Measurements from ENCODE around the gene CDK17.

The CDK17 gene

GRCh38 chr12:96261557-96261956 is 138.7 kb downstream of the CDK17 start:
- no peaks in the 10 kb centered on the region for H3K4me1 ChIP-seq
- H3K4me3 ChIP-seq, result no peak overlapping the region
- in situ Hi-C loops (cut with MboI; ENCODE audit: low sequenced_read_pairs), result no loop called here
- no peaks in the 10 kb centered on the region; the same call in 1 of the 2 replicates for H3K36me3 ChIP-seq (replicated peaks)
- no peak for DNase-seq (ENCODE audit: low spot score in 2 of 2)
- no peaks in the 10 kb centered on the region for H3K27me3 ChIP-seq (ENCODE audit: low read depth)
- H3K9me3 ChIP-seq, result no peaks in the 10 kb centered on the region

DNA sequence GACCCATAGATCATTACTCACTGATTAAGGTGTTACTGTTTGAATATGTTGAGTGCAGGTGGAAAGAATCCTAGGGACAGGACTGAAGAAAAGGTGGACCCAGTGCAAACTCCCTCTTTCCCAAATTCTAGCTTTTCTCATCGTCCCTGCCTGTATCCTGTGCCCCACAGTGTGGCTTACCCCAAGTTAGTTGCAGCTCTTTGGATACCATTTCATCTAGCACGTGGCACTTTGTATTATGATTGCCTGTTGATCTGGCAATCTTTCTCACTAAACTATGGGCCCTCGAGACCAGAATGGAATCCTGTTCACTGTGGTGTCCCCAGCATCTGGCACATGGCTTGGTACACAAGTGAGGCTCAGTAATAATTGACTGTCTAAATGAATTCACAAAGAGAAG is 139.6 kb downstream of the CDK17 start:
- no peak for DNase-seq (ENCODE audit: low spot score in 2 of 2)
- in situ Hi-C loops (cut with MboI; ENCODE audit: low sequenced_read_pairs), result no loop called here
- Histone ChIP-seq H3K4me3 (no peak overlapping the region), H3K9me3 (no peaks in the 10 kb centered on the region), H3K27me3 (ENCODE audit: low read depth) (no peaks in the 10 kb centered on the region), H3K4me1 (no peaks in the 10 kb centered on the region), H3K36me3 (replicated peaks) (no peaks in the 10 kb centered on the region; the same call in 1 of the 2 replicates)

GRCh38 chr12:96260231-96260630 is 140.0 kb downstream of the CDK17 start:
- Histone ChIP-seq H3K9me3 (no peaks in the 10 kb centered on the region), H3K36me3 (replicated peaks) (no peaks in the 10 kb centered on the region; the same call in 1 of the 2 replicates), H3K4me3 (no peak overlapping the region), H3K4me1 (no peaks in the 10 kb centered on the region), H3K27me3 (ENCODE audit: low read depth) (no peaks in the 10 kb centered on the region)
- in situ Hi-C loops (cut with MboI; ENCODE audit: low sequenced_read_pairs), result no loop called here
- DNase-seq (ENCODE audit: low spot score in 2 of 2), result no peak

DNA sequence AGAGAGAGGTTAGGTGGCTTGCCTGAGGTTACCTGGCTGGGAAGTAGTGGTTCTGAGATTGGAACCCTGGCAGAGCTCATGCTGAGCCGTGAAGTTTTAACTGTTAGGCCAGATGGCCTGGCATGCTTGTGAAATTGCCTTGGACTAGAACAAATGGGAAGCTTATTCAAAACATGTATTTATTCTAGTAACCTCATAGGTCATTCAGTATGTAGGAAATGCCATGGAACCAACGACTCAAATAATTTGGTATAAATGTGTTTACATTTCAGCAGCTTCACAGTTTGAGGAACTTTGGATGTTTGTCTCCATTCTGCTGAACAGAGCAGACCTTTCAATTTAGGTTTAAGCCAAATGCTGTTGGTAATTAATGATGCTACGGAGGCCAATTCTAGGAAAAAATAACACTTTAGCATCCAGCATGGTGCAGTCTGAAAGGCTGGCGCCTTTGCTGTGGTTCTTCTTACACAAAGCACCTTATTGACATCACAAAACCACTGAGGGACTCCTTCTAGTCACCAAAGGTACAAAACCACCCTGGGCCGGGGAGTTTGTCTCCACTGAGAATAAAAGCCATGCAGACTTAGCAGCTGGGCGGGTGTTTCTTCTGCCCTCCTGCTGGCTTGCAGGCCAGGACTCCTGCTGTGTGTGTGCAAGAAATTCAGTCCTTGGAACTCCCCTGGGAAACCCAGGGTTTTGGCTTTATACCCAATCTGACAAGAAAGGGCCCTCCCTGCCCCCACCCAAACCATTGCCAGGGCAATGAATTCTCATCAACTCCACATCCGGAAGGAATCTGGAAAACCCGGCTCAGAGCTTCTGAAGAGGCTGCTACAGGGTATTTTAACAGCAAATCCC is 141.9 kb downstream of the CDK17 start:
- Histone ChIP-seq H3K36me3 (replicated peaks) (no peaks in the 10 kb centered on the region; the same call in 1 of the 2 replicates), H3K4me3 (no peak overlapping the region), H3K27me3 (ENCODE audit: low read depth) (no peaks in the 10 kb centered on the region), H3K4me1 (no peaks in the 10 kb centered on the region), H3K9me3 (no peaks in the 10 kb centered on the region)
- in situ Hi-C loops (cut with MboI; ENCODE audit: low sequenced_read_pairs), result no loop called here
- peak in 1 of 2 experiments; percentile 32 for DNase-seq (ENCODE audit: low spot score in 2 of 2)

DNA sequence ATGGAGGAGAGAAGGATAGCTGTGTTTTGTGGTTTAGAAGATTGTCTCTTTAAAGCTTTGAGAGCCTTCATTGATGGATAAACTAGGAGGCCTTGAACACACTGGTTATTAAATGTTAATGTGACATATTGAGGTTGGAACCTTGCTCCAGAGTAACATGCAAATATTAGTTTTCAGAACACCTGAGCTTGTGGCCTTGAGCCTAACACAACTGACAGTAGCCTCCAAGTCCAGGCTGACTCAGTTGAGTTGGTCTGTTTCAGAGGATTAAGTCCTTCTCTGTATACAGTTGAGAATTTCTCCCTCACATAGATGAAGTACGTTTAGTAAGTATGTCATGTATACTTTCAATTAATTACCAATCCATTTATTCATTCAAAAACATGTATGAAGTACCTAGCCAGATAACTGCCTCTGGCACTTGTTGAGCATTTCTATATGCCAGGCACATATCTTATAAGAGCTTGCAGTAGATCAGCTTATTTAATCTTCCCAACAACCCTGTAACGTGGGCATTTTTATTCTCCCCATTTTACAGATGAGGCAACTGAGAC is 142.6 kb downstream of the CDK17 start:
- Histone ChIP-seq H3K4me1 (no peaks in the 10 kb centered on the region), H3K9me3 (no peaks in the 10 kb centered on the region), H3K27me3 (ENCODE audit: low read depth) (no peaks in the 10 kb centered on the region), H3K36me3 (replicated peaks) (no peaks in the 10 kb centered on the region; the same call in 1 of the 2 replicates), H3K4me3 (no peak overlapping the region)
- in situ Hi-C loops (cut with MboI; ENCODE audit: low sequenced_read_pairs), result no loop called here
- DNase-seq (ENCODE audit: low spot score in 2 of 2), result no peak

GRCh38 chr12:96256672-96257361 is 143.4 kb downstream of the CDK17 start:
- DNase-seq (ENCODE audit: low spot score in 2 of 2), result no peak
- Histone ChIP-seq H3K9me3 (no peaks in the 10 kb centered on the region), H3K4me3 (no peak overlapping the region), H3K27me3 (ENCODE audit: low read depth) (no peaks in the 10 kb centered on the region), H3K4me1 (no peaks in the 10 kb centered on the region), H3K36me3 (replicated peaks) (no peaks in the 10 kb centered on the region; the same call in 1 of the 2 replicates)
- in situ Hi-C loops (cut with MboI; ENCODE audit: low sequenced_read_pairs), result no loop called here

- Histone ChIP-seq H3K4me3 (no peak overlapping the region), H3K4me1 (no peaks in the 10 kb centered on the region), H3K9me3 (no peaks in the 10 kb centered on the region), H3K27me3 (ENCODE audit: low read depth) (no peaks in the 10 kb centered on the region), H3K36me3 (replicated peaks) (no peaks in the 10 kb centered on the region)
- DNase-seq (ENCODE audit: low spot score in 2 of 2), result no peak
- in situ Hi-C loops (cut with MboI; ENCODE audit: low sequenced_read_pairs), result no loop called here
Measured at GRCh38 chr12:96255077-96255476, 145.2 kb downstream of the CDK17 start.

- no peak for DNase-seq (ENCODE audit: low spot score in 2 of 2)
- no peaks in the 10 kb centered on the region for H3K9me3 ChIP-seq
- no peaks in the 10 kb centered on the region for H3K27me3 ChIP-seq (ENCODE audit: low read depth)
- H3K4me3 ChIP-seq, result no peak overlapping the region
- in situ Hi-C loops (cut with MboI; ENCODE audit: low sequenced_read_pairs), result no loop called here
- H3K4me1 ChIP-seq, result no peaks in the 10 kb centered on the region
- H3K36me3 ChIP-seq (replicated peaks), result no peaks in the 10 kb centered on the region
Measured at GRCh38 chr12:96250119-96250685, 150.0 kb downstream of the CDK17 start.

- Histone ChIP-seq H3K9me3 (no peaks in the 10 kb centered on the region), H3K4me1 (no peaks in the 10 kb centered on the region), H3K27me3 (ENCODE audit: low read depth) (no peaks in the 10 kb centered on the region), H3K36me3 (replicated peaks) (no peaks in the 10 kb centered on the region), H3K4me3 (no peak overlapping the region)
- in situ Hi-C loops (cut with MboI; ENCODE audit: low sequenced_read_pairs), result no loop called here
- no peak for DNase-seq (ENCODE audit: low spot score in 2 of 2)
Measured at GRCh38 chr12:96249196-96250118, 150.8 kb downstream of the CDK17 start.

DNA sequence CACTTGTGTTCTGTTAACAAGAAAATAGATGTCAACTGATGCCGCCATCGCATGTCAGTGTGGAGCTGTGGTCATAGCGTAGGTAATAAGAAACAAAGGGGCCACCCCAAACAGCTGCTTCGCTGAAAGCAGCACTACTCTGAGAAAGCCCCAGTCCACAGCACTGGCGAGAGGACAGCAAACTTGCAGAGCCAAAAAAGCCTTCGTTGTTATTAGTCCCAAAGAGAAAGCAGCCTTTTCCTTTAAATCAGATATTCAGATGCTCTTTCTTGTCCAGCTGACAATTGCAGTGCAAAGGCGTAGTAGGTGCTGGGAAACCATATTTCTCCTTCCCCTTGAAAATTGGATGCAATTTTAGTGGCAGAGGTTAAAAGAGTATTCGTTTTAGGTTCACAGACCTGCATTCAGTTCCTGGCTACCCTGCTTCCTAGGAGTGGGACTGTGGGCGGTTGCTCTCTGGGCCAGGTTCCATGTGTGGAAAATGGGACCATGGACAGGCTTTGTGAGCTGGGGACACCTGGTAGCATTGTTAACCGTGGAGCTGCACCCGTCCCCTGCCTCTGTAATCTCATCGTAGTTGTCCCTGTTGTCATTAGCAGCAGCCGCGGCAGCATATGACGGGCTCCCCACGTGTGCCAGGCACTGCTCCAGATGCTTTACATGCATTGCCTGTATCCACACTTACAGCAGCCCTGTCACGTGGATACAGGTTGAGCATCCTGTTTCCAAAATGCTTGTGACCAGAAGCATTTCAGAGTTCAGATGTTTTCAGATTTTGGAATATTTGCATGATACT is 151.9 kb downstream of the CDK17 start:
- in situ Hi-C loops (cut with MboI; ENCODE audit: low sequenced_read_pairs), result no loop called here
- Histone ChIP-seq H3K9me3 (no peaks in the 10 kb centered on the region), H3K27me3 (ENCODE audit: low read depth) (no peaks in the 10 kb centered on the region), H3K4me1 (no peaks in the 10 kb centered on the region), H3K4me3 (no peak overlapping the region), H3K36me3 (replicated peaks) (no peaks in the 10 kb centered on the region)
- DNase-seq (ENCODE audit: low spot score in 2 of 2), result no peak

GRCh38 chr12:96247563-96247962 is 152.7 kb downstream of the CDK17 start:
- Histone ChIP-seq H3K27me3 (ENCODE audit: low read depth) (no peaks in the 10 kb centered on the region), H3K4me1 (no peaks in the 10 kb centered on the region), H3K4me3 (no peak overlapping the region), H3K9me3 (no peaks in the 10 kb centered on the region), H3K36me3 (replicated peaks) (no peaks in the 10 kb centered on the region)
- in situ Hi-C loops (cut with MboI; ENCODE audit: low sequenced_read_pairs), result no loop called here
- DNase-seq (ENCODE audit: low spot score in 2 of 2), result no peak

DNA sequence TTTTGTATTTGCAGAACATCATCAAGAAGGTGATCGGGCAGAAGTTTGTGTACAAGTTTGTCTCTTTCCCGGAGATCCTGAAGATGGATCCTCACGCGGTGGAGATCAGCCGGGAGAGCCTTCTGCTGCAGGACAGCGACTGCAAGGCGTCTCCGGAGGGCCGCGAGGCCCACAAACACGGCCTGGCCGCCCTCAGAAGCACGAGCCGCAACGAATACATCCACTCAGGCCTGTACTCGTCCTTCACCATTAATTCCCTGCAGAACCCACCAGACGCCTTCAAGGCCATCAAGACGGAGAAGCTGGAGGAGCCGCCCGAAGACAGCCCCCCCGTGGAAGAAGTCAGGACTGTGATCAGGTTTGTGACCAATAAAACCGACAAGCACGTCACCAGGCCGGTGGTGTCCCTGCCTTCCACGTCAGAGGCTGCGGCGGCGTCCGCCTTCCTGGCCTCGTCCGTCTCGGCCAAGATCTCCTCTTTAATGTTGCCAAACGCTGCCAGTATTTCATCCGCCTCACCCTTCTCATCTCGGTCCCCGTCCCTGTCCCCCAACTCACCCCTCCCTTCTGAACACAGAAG is 153.2 kb downstream of the CDK17 start:
- no peaks in the 10 kb centered on the region for H3K4me1 ChIP-seq
- in situ Hi-C loops (cut with MboI; ENCODE audit: low sequenced_read_pairs), result no loop called here
- no peak overlapping the region for H3K4me3 ChIP-seq
- no peaks in the 10 kb centered on the region for H3K36me3 ChIP-seq (replicated peaks)
- no peaks in the 10 kb centered on the region for H3K9me3 ChIP-seq
- no peak for DNase-seq (ENCODE audit: low spot score in 2 of 2)
- H3K27me3 ChIP-seq (ENCODE audit: low read depth), result no peaks in the 10 kb centered on the region
